Prostate gland (tissue), 2 donors: ENCODE measurements around the gene HABP2. TPM values are rescaled to one million over a fixed set of nuclear protein-coding genes. Genes with fewer than 3 reads are reported as not detected.

Experiments used
- DNase-seq: peaks from one replicate; pipeline ENCODE4 v3.0.0-alpha.2; 2019; ENCODE audit warnings: low spot score
- H3K27ac ChIP-seq, 2 donors: fragments of 200-600 bp; sonication (generic); 2 replicates each; pipeline ENCODE4 v1.5.1; 2017 to 2019
- H3K27me3 ChIP-seq: fragments of 200-600 bp; sonication (generic); replicated peaks from 2 replicates; pipeline ENCODE4 v1.5.1; 2019; ENCODE audit not compliant: insufficient read depth
- H3K36me3 ChIP-seq, 2 donors: fragments of 200-600 bp; sonication (generic); 1 replicate in 1 of 2; 2 replicates in 1 of 2; pipeline versions ENCODE4 v1.5.1 to v1.8.1; 2017 to 2019
- H3K4me1 ChIP-seq: fragments of 200-600 bp; sonication (generic); replicated peaks from 2 replicates; pipeline ENCODE4 v1.5.1; 2019
- H3K4me3 ChIP-seq, 2 donors: fragments of 200-600 bp; sonication (generic); 2 replicates each; pipeline ENCODE4 v1.5.1; 2017 to 2019
- H3K9me3 ChIP-seq: fragments of 200-600 bp; sonication (generic); 2 replicates; pipeline ENCODE4 v1.5.1; 2017
- POLR2A ChIP-seq: fragments of 450-650 bp; IDR thresholded peaks from one replicate; pipeline ENCODE4 v1.6.1; 2016; ENCODE audit warnings: antibody characterized with exemption, mild to moderate bottlenecking
- POLR2AphosphoS5 ChIP-seq: sonication (generic); formaldehyde crosslinking; IDR thresholded peaks from one replicate; pipeline ENCODE4 v1.6.1; 2017; ENCODE audit warnings: antibody characterized with exemption
- WGBS: methylation state at CpG from one replicate; pipeline ENCODE4 v1.1.5; 2018; 5-methylcytosine and 5-hydroxymethylcytosine counted together
- intact Hi-C: fragments of 100-400 bp; cut with DNase I; formaldehyde crosslinking; loops from one replicate; pipeline ENCODE4 v1.14.2; 2022
- total RNA-seq, 2 donors: library from RNA; depleted of rRNA; stranded (reverse); fragments of >200 nt; gene quantifications; one replicate each; pipeline ENCODE4 v1.1.0, GENCODE V29; 2016
- TF ChIP-seq, protein P1 (sequence below), 4 experiments: fragments of 200-600 bp in 2 of 4; fragments of 450-650 bp in 2 of 4; sonication (generic) in 2 of 4; IDR thresholded peaks; 1 replicate in 3 of 4; 2 replicates in 1 of 4; pipeline ENCODE4 v1.5.1; 2016 to 2019; ENCODE audit warnings: antibody characterized with exemption in 4 of 4, mild to moderate bottlenecking in 2 of 4, moderate library complexity in 2 of 4

The HABP2 gene
- total RNA-seq, 2 donors from 2014 or later: 0.17 TPM; not detected in 1

DNA sequence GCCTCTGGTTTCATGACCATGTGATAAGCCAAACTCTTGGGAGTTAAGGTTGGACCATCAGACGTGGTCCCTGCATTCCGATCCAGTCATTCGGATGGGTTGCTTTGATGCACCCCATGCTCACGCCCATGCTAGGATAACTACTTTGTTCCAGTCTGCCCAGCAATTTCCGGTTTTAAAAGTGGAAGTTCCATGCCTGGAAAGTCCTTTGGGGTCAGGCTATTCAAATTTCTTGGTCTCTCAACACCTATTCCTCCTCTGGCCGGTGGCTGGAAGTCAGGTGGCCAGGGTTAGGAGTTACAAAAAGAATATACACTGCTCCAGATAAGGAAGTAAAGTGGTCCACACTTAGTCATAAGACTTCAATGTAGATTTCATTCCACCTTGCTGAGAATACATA is 37.7 kb upstream of the HABP2 start:
- DNase-seq: no peak
- WGBS: 92% methylated on average over 6 of the region's 6 CpGs
- Histone ChIP-seq H3K4me3 (no peak overlapping the region), H3K4me1 (no peaks in the 10 kb centered on the region), H3K9me3 (no peaks in the 10 kb centered on the region), H3K27me3 (no peaks in the 10 kb centered on the region), H3K27ac (no peak overlapping the region), H3K36me3 (no peaks in the 10 kb centered on the region)
- intact Hi-C loops: loop anchor here (5.0 kb wide), 1 partner anchor 38 kb away; no protein-coding TSS in a partner anchor
- TF ChIP-seq POLR2AphosphoS5: no peak
- TF ChIP-seq POLR2A: no peak
- TF ChIP-seq, protein P1, sequence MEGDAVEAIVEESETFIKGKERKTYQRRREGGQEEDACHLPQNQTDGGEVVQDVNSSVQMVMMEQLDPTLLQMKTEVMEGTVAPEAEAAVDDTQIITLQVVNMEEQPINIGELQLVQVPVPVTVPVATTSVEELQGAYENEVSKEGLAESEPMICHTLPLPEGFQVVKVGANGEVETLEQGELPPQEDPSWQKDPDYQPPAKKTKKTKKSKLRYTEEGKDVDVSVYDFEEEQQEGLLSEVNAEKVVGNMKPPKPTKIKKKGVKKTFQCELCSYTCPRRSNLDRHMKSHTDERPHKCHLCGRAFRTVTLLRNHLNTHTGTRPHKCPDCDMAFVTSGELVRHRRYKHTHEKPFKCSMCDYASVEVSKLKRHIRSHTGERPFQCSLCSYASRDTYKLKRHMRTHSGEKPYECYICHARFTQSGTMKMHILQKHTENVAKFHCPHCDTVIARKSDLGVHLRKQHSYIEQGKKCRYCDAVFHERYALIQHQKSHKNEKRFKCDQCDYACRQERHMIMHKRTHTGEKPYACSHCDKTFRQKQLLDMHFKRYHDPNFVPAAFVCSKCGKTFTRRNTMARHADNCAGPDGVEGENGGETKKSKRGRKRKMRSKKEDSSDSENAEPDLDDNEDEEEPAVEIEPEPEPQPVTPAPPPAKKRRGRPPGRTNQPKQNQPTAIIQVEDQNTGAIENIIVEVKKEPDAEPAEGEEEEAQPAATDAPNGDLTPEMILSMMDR (IDR thresholded peaks at IDR 0.05): no peak

DNA sequence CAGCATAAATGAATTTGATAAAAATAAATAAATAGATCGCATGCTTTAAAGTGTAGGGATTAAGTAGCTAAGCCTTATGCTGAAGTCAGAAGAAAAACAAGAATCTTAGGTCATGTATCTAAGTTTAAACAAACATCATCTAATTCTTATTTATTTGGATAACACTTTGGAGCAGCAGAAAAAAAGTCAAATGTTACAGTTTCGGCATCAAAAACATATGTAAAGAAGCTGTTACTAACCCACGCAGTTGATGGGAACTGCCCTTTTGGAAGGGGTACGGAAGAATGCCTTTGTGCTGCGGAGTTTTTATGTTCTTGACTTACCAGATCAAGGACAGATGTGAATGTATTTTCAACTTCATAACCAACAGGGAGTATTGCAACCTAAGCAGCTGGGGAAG is 37.3 kb upstream of the HABP2 start:
- intact Hi-C loops: loop anchor here (5.0 kb wide), 1 partner anchor 38 kb away; no protein-coding TSS in a partner anchor
- WGBS: 78% methylated on average over 5 of the region's 5 CpGs
- no peaks in the 10 kb centered on the region for H3K9me3 ChIP-seq
- H3K36me3 ChIP-seq: no peaks in the 10 kb centered on the region
- no peak overlapping the region for H3K27ac ChIP-seq
- no peak for DNase-seq
- H3K4me1 ChIP-seq: no peaks in the 10 kb centered on the region
- H3K27me3 ChIP-seq: no peaks in the 10 kb centered on the region
- no peak overlapping the region for H3K4me3 ChIP-seq
- TF ChIP-seq, protein P1 (IDR thresholded peaks at IDR 0.05): no peak
- TF ChIP-seq POLR2AphosphoS5 (no peak), POLR2A (no peak)

DNA sequence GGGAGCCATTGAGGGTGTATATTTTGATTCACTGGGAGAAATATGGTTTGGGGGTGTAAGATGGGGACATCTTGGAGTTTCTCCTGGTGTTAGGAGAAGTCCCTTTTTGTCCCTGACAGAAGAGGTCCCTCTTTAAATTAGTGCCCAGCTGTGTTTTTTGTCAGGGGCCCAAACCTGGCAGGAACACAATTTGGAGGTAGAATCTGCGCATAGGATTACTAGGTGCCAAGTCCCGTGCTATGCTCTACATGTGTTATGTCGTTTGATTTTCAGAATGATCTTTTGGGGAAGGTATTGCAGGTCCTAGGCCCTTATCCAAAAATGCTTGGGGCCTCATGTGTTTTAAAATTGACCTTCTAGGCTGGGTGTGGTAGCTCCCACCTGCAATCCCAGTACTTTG is 36.8 kb upstream of the HABP2 start:
- no peak overlapping the region for H3K27ac ChIP-seq
- DNase-seq: no peak
- no peak overlapping the region for H3K4me3 ChIP-seq
- intact Hi-C loops: loop anchor here (5.0 kb wide), 1 partner anchor 39 kb away; no protein-coding TSS in a partner anchor
- no peaks in the 10 kb centered on the region for H3K36me3 ChIP-seq
- H3K4me1 ChIP-seq: peaks cover 2% of the 10 kb centered on the region
- H3K9me3 ChIP-seq: no peaks in the 10 kb centered on the region
- no peaks in the 10 kb centered on the region for H3K27me3 ChIP-seq
- no peak for TF ChIP-seq POLR2AphosphoS5
- TF ChIP-seq POLR2A: no peak
- TF ChIP-seq, protein P1 (IDR thresholded peaks at IDR 0.05): no peak
- WGBS: 91% methylated on average over 3 of the region's 3 CpGs

DNA sequence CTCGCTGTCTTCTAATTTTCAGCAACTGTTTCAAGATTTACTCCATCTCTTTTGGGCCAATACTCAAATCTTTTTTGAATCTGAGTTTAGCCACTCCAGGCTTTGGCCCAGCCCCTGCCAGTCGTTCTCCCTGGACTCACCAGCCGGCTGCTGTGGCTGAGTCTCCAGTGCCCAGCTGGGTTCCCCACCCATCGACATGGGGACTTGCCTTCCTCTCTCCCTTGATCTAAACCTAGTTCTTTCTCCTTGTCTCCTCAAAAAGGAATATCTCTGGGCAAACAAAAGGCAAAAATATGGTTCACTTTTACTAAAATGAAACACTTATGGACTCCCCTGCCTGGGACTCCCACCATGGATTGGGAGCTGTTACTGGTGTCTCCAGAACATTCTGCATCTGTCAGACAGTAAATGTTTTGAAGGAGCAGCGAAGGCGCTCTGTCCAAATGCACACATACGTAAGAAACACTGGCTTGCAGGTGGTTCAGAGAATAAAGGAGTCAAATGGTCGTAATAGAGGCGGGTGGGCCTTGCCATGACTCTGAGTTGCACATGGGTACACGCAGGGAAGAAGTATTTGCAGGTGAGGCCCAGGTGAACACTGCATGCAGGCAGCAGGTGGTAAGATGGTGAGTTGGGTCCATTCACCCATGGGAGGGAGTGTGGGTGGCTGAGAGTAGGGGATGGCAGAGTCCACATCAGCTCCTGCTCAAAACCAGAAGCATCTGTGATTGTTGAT is 35.5 kb upstream of the HABP2 start:
- Histone ChIP-seq H3K4me3 (no peak overlapping the region), H3K4me1 (peaks cover 2% of the 10 kb centered on the region), H3K36me3 (no peaks in the 10 kb centered on the region), H3K27ac (no peak overlapping the region), H3K9me3 (no peaks in the 10 kb centered on the region), H3K27me3 (no peaks in the 10 kb centered on the region)
- TF ChIP-seq POLR2A (no peak), POLR2AphosphoS5 (no peak)
- TF ChIP-seq, protein P1 (IDR thresholded peaks at IDR 0.05): no peak
- intact Hi-C loops: loop anchor here (5.0 kb wide), 1 partner anchor 40 kb away; no protein-coding TSS in a partner anchor
- DNase-seq: no peak
- WGBS: 94% methylated on average over 9 of the region's 10 CpGs

DNA sequence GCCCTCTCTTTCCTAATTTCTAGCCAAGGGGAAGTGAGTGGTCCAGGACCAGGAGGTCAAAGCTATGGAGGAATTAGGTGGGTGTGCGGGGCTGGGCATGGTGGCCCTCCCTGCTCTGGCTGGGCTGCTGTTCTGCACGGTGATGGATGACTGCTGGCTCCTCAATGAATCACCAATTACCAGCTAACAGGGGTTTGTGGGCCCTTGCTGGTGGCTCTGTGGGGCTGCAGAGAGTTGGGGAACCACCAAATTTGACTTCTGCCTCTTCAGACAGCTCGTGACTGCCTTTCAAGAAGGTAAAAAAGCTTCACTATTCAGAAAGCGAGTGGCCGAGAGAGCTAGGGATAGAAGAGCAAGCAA is 35.0 kb upstream of the HABP2 start:
- no peak for DNase-seq
- Histone ChIP-seq H3K4me1 (peaks cover 2% of the 10 kb centered on the region), H3K36me3 (no peaks in the 10 kb centered on the region), H3K9me3 (no peaks in the 10 kb centered on the region), H3K27me3 (no peaks in the 10 kb centered on the region), H3K4me3 (no peak overlapping the region), H3K27ac (no peak overlapping the region)
- intact Hi-C loops: loop anchor here (5.0 kb wide), 1 partner anchor 41 kb away; no protein-coding TSS in a partner anchor
- TF ChIP-seq, protein P1 (IDR thresholded peaks at IDR 0.05): no peak
- TF ChIP-seq POLR2AphosphoS5: no peak
- TF ChIP-seq POLR2A: no peak
- WGBS: 59% methylated on average over 5 of the region's 5 CpGs
